OCI-LY1 (cell line): ENCODE data around the gene VIL1.

Experiments used
- H2AFZ ChIP-seq: fragments of 200-600 bp; sonication (generic), shearing (Covaris generic); 2 replicates; pipeline ENCODE4 v1.6.0; 2014; ENCODE audit warnings: antibody characterized with exemption, mild to moderate bottlenecking, low read length
- H3F3A ChIP-seq: fragments of 200-600 bp; sonication (generic), shearing (Covaris generic); 2 replicates; pipeline ENCODE4 v1.6.0; 2014; ENCODE audit warnings: mild to moderate bottlenecking, antibody characterized with exemption, low read length, moderate library complexity; ENCODE audit not compliant: insufficient read depth
- H3K27ac ChIP-seq: fragments of 200-600 bp; sonication (generic); 2 replicates; pipeline ENCODE4 v1.5.1; 2014; ENCODE audit warnings: low read length, mixed run types, mild to moderate bottlenecking, low read depth; ENCODE audit not compliant: poor library complexity, severe bottlenecking
- H3K27me3 ChIP-seq: fragments of 200-600 bp; sonication (generic); 2 replicates; pipeline ENCODE4 v1.6.0; 2014; ENCODE audit warnings: antibody characterized with exemption, mild to moderate bottlenecking, low read length, moderate library complexity; ENCODE audit not compliant: insufficient read depth
- H3K36me3 ChIP-seq: fragments of 200-600 bp; sonication (generic); 2 replicates; pipeline ENCODE4 v1.6.1; 2014; ENCODE audit warnings: mild to moderate bottlenecking, antibody characterized with exemption, low read length, moderate library complexity, mixed read lengths; ENCODE audit not compliant: insufficient read depth
- H3K4me1 ChIP-seq: fragments of 200-600 bp; sonication (generic); 2 replicates; pipeline ENCODE4 v1.5.1; 2014; ENCODE audit warnings: mild to moderate bottlenecking, low read length, moderate library complexity; ENCODE audit not compliant: insufficient read depth, severe bottlenecking
- H3K4me2 ChIP-seq: fragments of 200-600 bp; sonication (generic), shearing (Covaris generic); 2 replicates; pipeline ENCODE4 v1.6.1; 2014; ENCODE audit warnings: low read length
- H3K4me3 ChIP-seq: fragments of 200-600 bp; sonication (generic); 2 replicates; pipeline ENCODE4 v1.5.1; 2014; ENCODE audit warnings: low read length, low read depth, mild to moderate bottlenecking, mixed read lengths; ENCODE audit not compliant: poor library complexity, severe bottlenecking
- H3K79me2 ChIP-seq: fragments of 200-600 bp; shearing (Covaris generic); 2 replicates; pipeline ENCODE4 v1.6.1; 2016; ENCODE audit warnings: mixed run types, low read length, mixed read lengths; ENCODE audit not compliant: insufficient read depth
- H3K9ac ChIP-seq: fragments of 200-600 bp; sonication (generic), shearing (Covaris generic); 2 replicates; pipeline ENCODE4 v1.6.1; 2014; ENCODE audit warnings: mild to moderate bottlenecking, low read length, mixed read lengths
- H3K9me2 ChIP-seq: fragments of 200-600 bp; sonication (generic), shearing (Covaris generic); 2 replicates; pipeline ENCODE4 v1.6.1; 2014; ENCODE audit warnings: low read depth, mild to moderate bottlenecking, low read length, mixed read lengths
- H3K9me3 ChIP-seq: fragments of 200-600 bp; shearing (Covaris generic); 2 replicates; pipeline ENCODE4 v1.6.1; 2014; ENCODE audit warnings: low read length, mixed read lengths
- H4K20me1 ChIP-seq: fragments of 200-600 bp; sonication (generic), shearing (Covaris generic); 2 replicates; pipeline ENCODE4 v1.6.0; 2016; ENCODE audit warnings: mild to moderate bottlenecking, low read length; ENCODE audit not compliant: insufficient read depth
- CTCF ChIP-seq: fragments of 200-600 bp; sonication (generic), shearing (Covaris generic); IDR thresholded peaks from 2 replicates; pipeline ENCODE4 v1.5.1; 2017; ENCODE audit warnings: mild to moderate bottlenecking, antibody characterized with exemption, low read length, moderate library complexity, mixed read lengths
- EZH2 ChIP-seq: fragments of 200-600 bp; sonication (generic), shearing (Covaris generic); IDR thresholded peaks from 2 replicates; pipeline ENCODE4 v1.8.0; 2017; ENCODE audit warnings: borderline replicate concordance, mixed run types, mild to moderate bottlenecking, antibody characterized with exemption, low read length, moderate library complexity, mixed read lengths

The VIL1 gene

GRCh38 chr2:218406209-218406948, 12.5 kb upstream of the VIL1 start:
- no peaks in the 10 kb centered on the region for H3F3A ChIP-seq
- peak; percentile 85 for TF ChIP-seq CTCF
- TF ChIP-seq EZH2 = no peak
- peaks cover 30% of the 10 kb centered on the region for H3K36me3 ChIP-seq
- no peaks in the 10 kb centered on the region for H4K20me1 ChIP-seq
- no peak overlapping the region for H2AFZ ChIP-seq
- H3K79me2 ChIP-seq = no peaks in the 10 kb centered on the region
- peak overlapping the region; percentile 61 for H3K9ac ChIP-seq
- H3K27me3 ChIP-seq = no peaks in the 10 kb centered on the region
- peak overlapping the region; percentile 57 for H3K4me3 ChIP-seq
- peak overlapping the region; percentile 67 for H3K4me2 ChIP-seq
- H3K27ac ChIP-seq = peak overlapping the region; percentile 74
- peaks cover 43% of the 10 kb centered on the region for H3K4me1 ChIP-seq
- H3K9me3 ChIP-seq = no peaks in the 10 kb centered on the region
- no peaks in the 10 kb centered on the region for H3K9me2 ChIP-seq

- Histone ChIP-seq H3K27me3 (no peaks in the 10 kb centered on the region), H3K79me2 (no peaks in the 10 kb centered on the region), H3K4me2 (peak overlapping the region; percentile 67), H3F3A (no peaks in the 10 kb centered on the region), H4K20me1 (no peaks in the 10 kb centered on the region), H3K9me2 (no peaks in the 10 kb centered on the region), H3K4me1 (peaks cover 39% of the 10 kb centered on the region), H3K4me3 (peak overlapping the region; percentile 57), H3K9me3 (no peaks in the 10 kb centered on the region), H2AFZ (no peak overlapping the region), H3K9ac (peak overlapping the region; percentile 61), H3K36me3 (peaks cover 28% of the 10 kb centered on the region), H3K27ac (peak overlapping the region; percentile 34)
- TF ChIP-seq EZH2 (no peak), CTCF (no peak)
Measured at GRCh38 chr2:218406949-218407618, 11.8 kb upstream of the VIL1 start.

- Histone ChIP-seq H3K27ac (no peak overlapping the region), H4K20me1 (no peaks in the 10 kb centered on the region), H3K9me2 (no peaks in the 10 kb centered on the region), H3K9me3 (no peaks in the 10 kb centered on the region), H3K36me3 (peaks cover 22% of the 10 kb centered on the region), H3K9ac (no peak overlapping the region), H3K4me3 (no peak overlapping the region), H3K27me3 (no peaks in the 10 kb centered on the region), H3K79me2 (no peaks in the 10 kb centered on the region), H2AFZ (no peak overlapping the region), H3K4me2 (no peak overlapping the region), H3K4me1 (peaks cover 39% of the 10 kb centered on the region), H3F3A (no peaks in the 10 kb centered on the region)
- TF ChIP-seq EZH2 (no peak), CTCF (no peak)
Measured at GRCh38 chr2:218407717-218408116, 11.2 kb upstream of the VIL1 start.
